Activated CD8-positive, alpha-beta memory T cell treated with anti-CD3 and anti-CD28 coated beads, Interleukin-2, amount 10 ng/mL, durations not matched to agents 7 days and 5 days (primary cell): ENCODE data around the gene DRAM2. TPM values are rescaled to one million over a fixed set of nuclear protein-coding genes. Genes with fewer than 3 reads are reported as not detected.
"Not testable (repeated sequence)": the region's sequence is repeated elsewhere in the genome, so short reads cannot be mapped to it uniquely, and the experiment has no call there.

Source experiments
- ATAC-seq: fragments of 150-1000 bp; cut with Tn5 transposase; one replicate; pipeline ENCODE4 v1.10.0; 2021; ENCODE audit warnings: moderate library complexity
- CTCF ChIA-PET: fragments of 350-600 bp; sonication (Branson Sonifier 250); formaldehyde crosslinking; loops from one replicate; lab custom pipeline; 2021; ENCODE audit warnings: antibody characterized with exemption; lab: Charles Lee
- DNase-seq: peaks from one replicate; pipeline ENCODE4 v3.0.0-alpha.2; 2020
- H3K27ac Mint-ChIP-seq: one replicate; pipeline ENCODE4 v1.8.0; 2021; ENCODE audit warnings: mild to moderate bottlenecking, mixed read lengths
- H3K27me3 Mint-ChIP-seq: one replicate; pipeline ENCODE4 v1.8.0; 2021; ENCODE audit warnings: mixed read lengths
- H3K36me3 Mint-ChIP-seq: one replicate; pipeline ENCODE4 v1.8.0; 2021; ENCODE audit warnings: mild to moderate bottlenecking, mixed read lengths
- H3K4me1 Mint-ChIP-seq: one replicate; pipeline ENCODE4 v1.8.0; 2021; ENCODE audit warnings: mixed read lengths
- H3K4me3 Mint-ChIP-seq: one replicate; pipeline ENCODE4 v1.8.0; 2021; ENCODE audit warnings: mild to moderate bottlenecking, moderate library complexity, mixed read lengths
- H3K9me3 Mint-ChIP-seq: one replicate; pipeline ENCODE4 v1.8.0; 2022; ENCODE audit warnings: low read depth, mixed read lengths
- total RNA-seq, 2 experiments: library from RNA; stranded (reverse); gene quantifications; one replicate each; pipeline ENCODE4 v1.2.3, GENCODE V29; 2021

Gene DRAM2
- total RNA-seq, 2 experiments from 2014 or later = 26.9 to 29.6 TPM

DNA sequence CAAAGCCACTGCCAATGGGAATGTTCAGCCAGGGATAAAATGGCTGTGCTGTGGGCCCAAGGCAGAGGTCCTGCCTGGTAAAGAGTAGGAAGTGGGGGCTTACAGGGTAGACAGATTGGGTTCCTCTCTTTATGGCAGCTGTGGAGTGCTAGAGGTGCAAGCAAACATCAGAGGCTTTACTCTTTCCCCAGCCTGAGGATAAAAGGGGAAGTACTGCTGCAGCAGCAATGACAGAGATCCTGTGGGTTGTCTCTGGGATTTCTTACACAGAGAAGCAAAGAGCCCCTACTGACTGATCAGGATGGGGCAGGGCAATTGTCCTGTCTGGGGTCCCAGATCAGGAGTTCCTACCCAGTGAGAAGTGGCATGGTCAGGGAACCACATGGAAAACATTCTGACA is 54.2 kb downstream of the DRAM2 start:
- no peak for ATAC-seq
- no peak for DNase-seq
- Mint-ChIP-seq H3K9me3 (peaks cover 2% of the 10 kb centered on the region), H3K27me3 (peaks cover 49% of the 10 kb centered on the region), H3K4me3 (no peak overlapping the region), H3K36me3 (peaks cover 1% of the 10 kb centered on the region), H3K4me1 (peaks cover 4% of the 10 kb centered on the region), H3K27ac (no peak overlapping the region)
- CTCF ChIA-PET = no interaction called here

GRCh38 chr1:111084999-111085398 is 54.9 kb downstream of the DRAM2 start:
- Mint-ChIP-seq H3K9me3 (peaks cover 2% of the 10 kb centered on the region), H3K27ac (no peak overlapping the region), H3K27me3 (peaks cover 51% of the 10 kb centered on the region), H3K36me3 (peaks cover 1% of the 10 kb centered on the region), H3K4me1 (peaks cover 4% of the 10 kb centered on the region), H3K4me3 (no peak overlapping the region)
- ATAC-seq (no peak), DNase-seq (no peak)
- CTCF ChIA-PET = no interaction called here

GRCh38 chr1:111082421-111083203 is 57.3 kb downstream of the DRAM2 start:
- Mint-ChIP-seq H3K27ac (no peak overlapping the region), H3K4me3 (no peak overlapping the region), H3K36me3 (peaks cover 1% of the 10 kb centered on the region), H3K4me1 (peaks cover 4% of the 10 kb centered on the region), H3K9me3 (peaks cover 5% of the 10 kb centered on the region), H3K27me3 (peaks cover 39% of the 10 kb centered on the region)
- no peak for DNase-seq
- no peak for ATAC-seq
- CTCF ChIA-PET = interaction anchor here (1.4 kb wide), 1 partner anchor 52 kb away, joined by 3 read pairs; no protein-coding TSS in a partner anchor

DNA sequence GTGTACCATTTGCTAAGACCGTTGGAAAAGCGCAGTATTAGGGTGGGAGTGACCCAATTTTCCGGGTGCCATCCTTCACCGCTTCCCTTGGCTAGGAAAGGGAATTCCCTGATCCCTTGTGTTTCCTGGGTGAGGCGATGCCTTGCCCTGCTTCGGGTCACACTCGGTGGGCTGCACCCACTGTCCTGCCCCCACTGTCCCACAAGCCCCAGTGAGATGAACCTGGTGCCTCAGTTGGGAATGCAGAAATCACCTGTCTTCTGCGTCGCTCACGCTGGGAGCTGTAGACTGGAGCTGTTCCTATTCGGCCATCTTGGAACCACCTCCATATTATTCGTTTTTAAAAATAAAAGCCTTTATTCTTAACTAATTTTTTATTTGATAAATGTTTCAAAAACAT is 60.6 kb downstream of the DRAM2 start:
- ATAC-seq, CTCF ChIA-PET, H3K4me1 Mint-ChIP-seq, H3K9me3 Mint-ChIP-seq, H3K36me3 Mint-ChIP-seq, H3K27ac Mint-ChIP-seq, H3K4me3 Mint-ChIP-seq, DNase-seq: not testable (repeated sequence)
- H3K27me3 Mint-ChIP-seq = peaks cover 37% of the 10 kb centered on the region

DNA sequence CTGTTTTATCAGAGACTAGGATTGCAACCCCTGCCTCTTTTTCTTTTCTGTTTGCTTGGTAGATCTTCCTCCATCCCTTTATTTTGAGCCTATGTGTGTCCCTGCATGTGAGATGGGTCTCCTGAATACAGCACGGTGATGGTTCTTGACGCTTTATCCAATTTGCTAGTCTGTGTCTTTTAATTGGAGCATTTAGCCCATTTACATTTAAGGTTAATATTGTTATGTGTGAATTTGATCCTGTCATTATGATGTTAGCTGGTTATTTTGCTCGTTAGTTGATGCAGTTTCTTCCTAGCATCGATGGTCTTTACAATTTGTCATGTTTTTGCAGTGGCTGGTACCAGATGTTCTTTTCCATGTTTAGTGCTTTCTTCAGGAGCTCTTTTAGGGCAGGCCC is 62.6 kb downstream of the DRAM2 start:
- peaks cover 23% of the 10 kb centered on the region for H3K27me3 Mint-ChIP-seq
- H3K4me1 Mint-ChIP-seq, H3K4me3 Mint-ChIP-seq, DNase-seq, ATAC-seq, H3K27ac Mint-ChIP-seq, H3K9me3 Mint-ChIP-seq, CTCF ChIA-PET, H3K36me3 Mint-ChIP-seq: not testable (repeated sequence)

Other genes with a start within 250 kb of the DRAM2 start
- 10 to 100 TPM; 20.7 to 21.3 TPM for gene LRIF1, start 176.2 kb downstream of the DRAM2 start, total RNA-seq
- 10 to 100 TPM; 33.4 to 36.4 TPM for gene CEPT1, start 130 bp upstream of the DRAM2 start, total RNA-seq
- 100 to 1,000 TPM; 187 to 209 TPM for gene DENND2D, start 60.6 kb upstream of the DRAM2 start, total RNA-seq
- gene CHI3L2, start 87.6 kb upstream of the DRAM2 start, total RNA-seq = 10 to 100 TPM in 1 of 2 experiments, 1 to 10 TPM in 1; 6.7 to 13.0 TPM
- not detected for gene CHIA, start 150.8 kb upstream of the DRAM2 start, total RNA-seq